Measurements from ENCODE around the gene CECR2.

Gene CECR2

GRCh38 chr22:17368554-17369438, 464 bp upstream of the CECR2 start:
- DNase-seq: peak in 1 of 5 experiments; percentile 12

- DNase-seq: no peak
Measured at GRCh38 chr22:17370026-17370765, 936 bp downstream of the CECR2 start.

- no peak for DNase-seq
Measured at GRCh38 chr22:17370766-17371432, 1.6 kb downstream of the CECR2 start.

- DNase-seq: no peak
Measured at GRCh38 chr22:17371448-17371847, 2.2 kb downstream of the CECR2 start.

- no peak for DNase-seq
Measured at GRCh38 chr22:17373855-17374254, 4.6 kb downstream of the CECR2 start.

- DNase-seq: no peak
Measured at GRCh38 chr22:17375914-17376614, 6.8 kb downstream of the CECR2 start.

- DNase-seq: no peak
Measured at GRCh38 chr22:17376950-17377349, 7.7 kb downstream of the CECR2 start.

- no peak for DNase-seq
Measured at GRCh38 chr22:17379944-17380343, 10.7 kb downstream of the CECR2 start.

- no peak for DNase-seq
Measured at GRCh38 chr22:17380359-17381087, 11.3 kb downstream of the CECR2 start.

GRCh38 chr22:17381192-17381913, 12.1 kb downstream of the CECR2 start:
- no peak for DNase-seq

- DNase-seq: no peak
Measured at GRCh38 chr22:17384612-17385330, 15.5 kb downstream of the CECR2 start.

- DNase-seq: no peak
Measured at GRCh38 chr22:17387356-17387755, 18.1 kb downstream of the CECR2 start.

- no peak for DNase-seq
Measured at GRCh38 chr22:17388235-17388634, 19.0 kb downstream of the CECR2 start.

GRCh38 chr22:17390087-17390486, 20.8 kb downstream of the CECR2 start:
- DNase-seq: no peak

GRCh38 chr22:17396516-17396915, 27.3 kb downstream of the CECR2 start:
- no peak for DNase-seq

- DNase-seq: no peak
Measured at GRCh38 chr22:17397756-17398547, 28.7 kb downstream of the CECR2 start.

GRCh38 chr22:17400305-17400704, 31.0 kb downstream of the CECR2 start:
- no peak for DNase-seq

- no peak for DNase-seq
Measured at GRCh38 chr22:17401728-17402127, 32.5 kb downstream of the CECR2 start.

- no peak for DNase-seq
Measured at GRCh38 chr22:17402293-17402692, 33.0 kb downstream of the CECR2 start.

GRCh38 chr22:17403906-17404305, 34.6 kb downstream of the CECR2 start:
- no peak for DNase-seq

Data from T-helper 2 cell (primary cell).